H1 (cell line): ENCODE data around the gene B3GAT2. TPM values are rescaled to one million over a fixed set of nuclear protein-coding genes. Genes with fewer than 3 reads are reported as not detected.
A peak's percentile ranks its signal among the peaks of the same experiment; 100 is the strongest.

Experiments used
- CTCF ChIA-PET: fragments of 300-600 bp; sonication (Branson Sonifier 250); formaldehyde crosslinking; loops from one replicate; lab custom pipeline; 2021; ENCODE audit not compliant: partially characterized antibody; lab: Charles Lee
- POLR2A ChIA-PET: fragments of 300-600 bp; sonication (Branson Sonifier 250); formaldehyde crosslinking; loops from one replicate; lab custom pipeline; 2021; ENCODE audit warnings: inconsistent platforms; ENCODE audit not compliant: partially characterized antibody; lab: Charles Lee
- DNase-seq, 2 experiments: peaks; one replicate each; pipeline versions ENCODE4 v3.0.0 to v3.0.0-alpha.2; 2010 to 2022; ENCODE audit warnings: low spot score in 2 of 2, low read depth in 1 of 2, mixed read lengths in 1 of 2
- FAIRE-seq: peaks from 2 replicates; lab custom pipeline; 2011; peaks lifted over from hg19 to GRCh38; lab: Jason Lieb, UNC
- H2AFZ ChIP-seq: 2 replicates; pipeline ENCODE4 v1.8.1; 2012; ENCODE audit warnings: low read length, inconsistent platforms
- H2AK5ac ChIP-seq: 2 replicates; pipeline ENCODE4 v1.6.1; 2013; ENCODE audit warnings: low read depth, low read length
- H2BK120ac ChIP-seq: replicated peaks from 2 replicates; pipeline ENCODE3; 2013; ENCODE audit warnings: low read depth, low read length, inconsistent platforms
- H2BK12ac ChIP-seq: 2 replicates; pipeline ENCODE4 v1.6.1; 2013; ENCODE audit warnings: low read depth, low read length
- H2BK15ac ChIP-seq: 2 replicates; pipeline ENCODE4 v1.6.1; 2013; ENCODE audit warnings: low read length
- H2BK20ac ChIP-seq: 2 replicates; pipeline ENCODE4 v1.6.1; 2013; ENCODE audit warnings: low read length
- H2BK5ac ChIP-seq: 2 replicates; pipeline ENCODE4 v1.6.1; 2013; ENCODE audit warnings: low read depth, low read length
- H3K14ac ChIP-seq: 2 replicates; pipeline ENCODE4 v1.6.1; 2013; ENCODE audit warnings: inconsistent platforms; ENCODE audit not compliant: insufficient read length
- H3K18ac ChIP-seq: 2 replicates; pipeline ENCODE4 v1.6.1; 2013; ENCODE audit warnings: low read length; ENCODE audit errors: extremely low read depth
- H3K23ac ChIP-seq: 2 replicates; pipeline ENCODE4 v1.6.1; 2013; ENCODE audit warnings: inconsistent platforms; ENCODE audit not compliant: insufficient read length
- H3K23me2 ChIP-seq: 2 replicates; pipeline ENCODE4 v1.6.1; 2013; ENCODE audit warnings: low read depth, low read length
- H3K27ac ChIP-seq: 2 replicates; pipeline ENCODE4 v1.6.1; 2011; ENCODE audit warnings: low read depth, low read length, inconsistent platforms
- H3K27me3 ChIP-seq, 4 experiments: replicated peaks in 1 of 4; 1 replicate in 1 of 4; 2 replicates in 3 of 4; pipeline versions ENCODE4 v1.6.1 to v1.8.1; 2011 to 2013; ENCODE audit warnings: low read length in 3 of 4, mild to moderate bottlenecking in 3 of 4, inconsistent platforms in 2 of 4, mixed read lengths in 2 of 4, moderate library complexity in 1 of 4; ENCODE audit not compliant: control insufficient read depth in 3 of 4, insufficient read depth in 3 of 4; ENCODE audit errors: extremely low read depth in 1 of 4
- H3K36me3 ChIP-seq, 4 experiments: 2 replicates each; pipeline versions ENCODE4 v1.6.1 to v1.8.1; 2011 to 2013; ENCODE audit warnings: mild to moderate bottlenecking in 4 of 4, low read length in 3 of 4, moderate library complexity in 2 of 4, control low read depth in 1 of 4, inconsistent platforms in 1 of 4; ENCODE audit not compliant: insufficient read depth in 4 of 4, control insufficient read depth in 2 of 4
- H3K4ac ChIP-seq: replicated peaks from 2 replicates; pipeline ENCODE3; 2013; ENCODE audit warnings: low read length, low read depth, mixed read lengths, inconsistent platforms; ENCODE audit not compliant: insufficient read length
- H3K4me1 ChIP-seq, 4 experiments: replicated peaks in 1 of 4; 1 replicate in 1 of 4; 2 replicates in 3 of 4; pipeline versions ENCODE4 v1.6.1 to v1.8.1; 2011 to 2013; ENCODE audit warnings: low read length in 3 of 4, inconsistent platforms in 2 of 4, mixed read lengths in 1 of 4; ENCODE audit not compliant: insufficient read depth in 4 of 4, control insufficient read depth in 3 of 4
- H3K4me2 ChIP-seq, 2 experiments: 2 replicates each; pipeline versions ENCODE4 v1.6.1 to v1.8.1; 2011 to 2013; ENCODE audit warnings: low read depth in 2 of 2, low read length in 2 of 2, control low read depth in 1 of 2, inconsistent platforms in 1 of 2, mild to moderate bottlenecking in 1 of 2; ENCODE audit not compliant: insufficient read depth in 1 of 2
- H3K4me3 ChIP-seq, 4 experiments: fragments of 200-600, 300-600 bp in 1 of 4; sonication (generic), shearing (Covaris generic), sonication (Bioruptor Twin) in 1 of 4; 2 replicates each; pipeline versions ENCODE4 v1.5.1 to v1.8.1; 2011 to 2016; ENCODE audit warnings: low read length in 4 of 4, low read depth in 3 of 4, control low read depth in 2 of 4, inconsistent platforms in 2 of 4, mild to moderate bottlenecking in 2 of 4, mixed read lengths in 1 of 4, moderate library complexity in 1 of 4; ENCODE audit not compliant: insufficient read depth in 2 of 4; ENCODE audit errors: extremely low read depth in 1 of 4
- H3K56ac ChIP-seq: replicated peaks from 2 replicates; pipeline ENCODE3; 2013; ENCODE audit warnings: low read depth, mild to moderate bottlenecking, mixed read lengths, low read length, inconsistent platforms; ENCODE audit not compliant: insufficient read length
- H3K79me1 ChIP-seq: 2 replicates; pipeline ENCODE4 v1.6.1; 2013; ENCODE audit warnings: low read depth, low read length, control low read depth
- H3K79me2 ChIP-seq, 2 experiments: 2 replicates each; pipeline versions ENCODE4 v1.6.1 to v1.8.1; 2012 to 2013; ENCODE audit warnings: low read length in 2 of 2, mild to moderate bottlenecking in 2 of 2, inconsistent platforms in 1 of 2; ENCODE audit not compliant: insufficient read depth in 2 of 2, control insufficient read depth in 1 of 2
- H3K9ac ChIP-seq, 4 experiments: replicated peaks in 1 of 4; 1 replicate in 1 of 4; 2 replicates in 3 of 4; pipeline versions ENCODE4 v1.6.1 to v1.8.1; 2011 to 2013; ENCODE audit warnings: low read depth in 3 of 4, low read length in 3 of 4, control low read depth in 2 of 4, mild to moderate bottlenecking in 2 of 4, moderate library complexity in 2 of 4, inconsistent platforms in 1 of 4; ENCODE audit errors: extremely low read depth in 1 of 4
- H3K9me3 ChIP-seq, 2 experiments: 2 replicates each; pipeline versions ENCODE4 v1.6.1 to v1.8.1; 2012 to 2013; ENCODE audit warnings: mild to moderate bottlenecking in 2 of 2, moderate library complexity in 2 of 2, control low read depth in 1 of 2, inconsistent platforms in 1 of 2, low read depth in 1 of 2, low read length in 1 of 2, mixed read lengths in 1 of 2; ENCODE audit not compliant: insufficient read depth in 2 of 2
- H4K20me1 ChIP-seq, 2 experiments: replicated peaks in 1 of 2; 2 replicates each; pipeline versions ENCODE3 to v1.8.1; 2011 to 2013; ENCODE audit warnings: inconsistent platforms in 2 of 2, low read length in 2 of 2, mild to moderate bottlenecking in 1 of 2; ENCODE audit not compliant: insufficient read depth in 2 of 2, control insufficient read depth in 1 of 2
- H4K5ac ChIP-seq: 2 replicates; pipeline ENCODE4 v1.6.1; 2013; ENCODE audit warnings: low read length, low read depth, mixed read lengths, inconsistent platforms; ENCODE audit not compliant: insufficient read length
- H4K8ac ChIP-seq: 2 replicates; pipeline ENCODE4 v1.8.0; 2013; ENCODE audit warnings: mild to moderate bottlenecking, moderate library complexity, low read length, inconsistent platforms; ENCODE audit not compliant: insufficient read depth; ENCODE audit errors: extremely low read depth
- H4K91ac ChIP-seq: replicated peaks from 2 replicates; pipeline ENCODE3; 2013; ENCODE audit warnings: low read length, mixed read lengths, inconsistent platforms; ENCODE audit not compliant: insufficient read length
- ATF2 ChIP-seq: IDR thresholded peaks from 2 replicates; pipeline ENCODE4 v1.6.1; 2012; ENCODE audit warnings: low read length, inconsistent platforms
- BRCA1 ChIP-seq: IDR thresholded peaks from 2 replicates; pipeline ENCODE4 v1.6.1; 2012; ENCODE audit warnings: low read depth, low read length, improper control_type of control experiment
- CBX8 ChIP-seq: fragments of 300-800, 300-1000 bp; sonication (generic); IDR thresholded peaks from 2 replicates; pipeline ENCODE4 v1.7.1; 2016; ENCODE audit warnings: low read depth, low read length, borderline replicate concordance
- CTCF ChIP-seq, 3 experiments: IDR thresholded peaks; 1 replicate in 2 of 3; 2 replicates in 1 of 3; pipeline versions ENCODE4 v1.5.1 to v1.6.1; 2011; ENCODE audit warnings: low read length in 3 of 3, mild to moderate bottlenecking in 3 of 3, inconsistent platforms in 2 of 3, low read depth in 1 of 3, moderate library complexity in 1 of 3; ENCODE audit not compliant: insufficient read depth in 1 of 3; ENCODE audit errors: control extremely low read depth in 1 of 3
- GABPA ChIP-seq: IDR thresholded peaks from 2 replicates; pipeline ENCODE4 v1.6.1; 2011; ENCODE audit warnings: mild to moderate bottlenecking, low read length, moderate library complexity, borderline replicate concordance; ENCODE audit not compliant: insufficient read depth
- RBBP5 ChIP-seq: IDR thresholded peaks from 2 replicates; pipeline ENCODE4 v1.7.1; 2012; ENCODE audit warnings: low read depth, mild to moderate bottlenecking, inconsistent platforms, low read length, moderate library complexity, borderline replicate concordance
- SIX5 ChIP-seq: IDR thresholded peaks from 2 replicates; pipeline ENCODE4 v1.6.1; 2011; ENCODE audit warnings: mild to moderate bottlenecking, low read depth, low read length
- SUZ12 ChIP-seq: fragments of 200-600 bp; sonication (generic); IDR thresholded peaks from 2 replicates; pipeline ENCODE4 v1.6.1; 2012; ENCODE audit warnings: mild to moderate bottlenecking, inconsistent platforms, low read length, moderate library complexity, mixed read lengths
- WGBS, 2 experiments: shearing (Covaris generic) in 1 of 2; methylation state at CpG; one replicate each; pipeline versions ENCODE4 v1.1.6 to v1.1.7; 2013 to 2015; ENCODE audit warnings: low lambda C conversion rate in 2 of 2, mixed read lengths in 2 of 2, inconsistent platforms in 1 of 2, low coverage in 1 of 2, missing lambda C conversion rate in 1 of 2; ENCODE audit not compliant: insufficient replicate concordance in 2 of 2, insufficient coverage in 1 of 2, insufficient read length in 1 of 2; ENCODE audit errors: extremely low coverage in 1 of 2, missing lambda C conversion rate in 1 of 2; 5-methylcytosine and 5-hydroxymethylcytosine counted together
- polyA plus RNA-seq, 7 experiments: library from polyadenylated mRNA; depleted of rRNA in 3 of 7; stranded (reverse) in 5 of 7; unstranded in 2 of 7; fragments of >200 nt in 5 of 7; fragments of 200-250 nt in 2 of 7; gene quantifications; 1 replicate in 5 of 7; 2 replicates in 1 of 7; 4 replicates in 1 of 7; pipeline versions ENCODE4 v1.2.1 to v1.2.3, GENCODE V29; 2011 to 2013; ENCODE audit warnings: missing spikeins in 2 of 7, mixed read lengths in 2 of 7
- total RNA-seq: library from RNA; stranded (reverse); fragmentation: NEBNext Ultra II Directional; extraction: Animal tissue kit (Norgen Biotek cat#: 25700); gene quantifications from 2 replicates; pipeline ENCODE4 v1.2.1, GENCODE V29; 2021

Gene B3GAT2
- total and polyA plus RNA-seq, 2 of the 8 experiments (the other 6 are each of a cell fraction or from before 2014, with no cell fraction given) = 0.83 to 1.9 TPM

- Histone ChIP-seq H2BK15ac (no peak overlapping the region), H3K27me3 (no peaks in the 10 kb centered on the region), H3K36me3 (no peaks in the 10 kb centered on the region), H2AFZ (no peak overlapping the region), H3K4ac (no peak overlapping the region), H3K27ac (no peak overlapping the region), H3K4me3 (no peak overlapping the region), H3K23ac (no peak overlapping the region), H3K23me2 (no peaks in the 10 kb centered on the region), H4K91ac (no peak overlapping the region), H3K9me3 (no peaks in the 10 kb centered on the region), H3K14ac (no peak overlapping the region), H2BK20ac (no peak overlapping the region), H3K18ac (no peak overlapping the region), H2BK12ac (no peak overlapping the region), H4K5ac (no peak overlapping the region), H3K56ac (no peak overlapping the region), H2BK5ac (no peak overlapping the region), H3K79me1 (no peaks in the 10 kb centered on the region), H4K20me1 (no peaks in the 10 kb centered on the region), H3K79me2 (no peaks in the 10 kb centered on the region), H3K4me2 (no peak overlapping the region), H3K9ac (no peak overlapping the region), H3K4me1 (peaks cover 0 to 3% (median 0%) of the 10 kb centered on the region in 4 experiments; a peak in 1 of 7 replicates), H2AK5ac (no peak overlapping the region), H2BK120ac (no peak overlapping the region), H4K8ac (no peak overlapping the region)
- ChIA-PET CTCF (interaction anchor here (0.6 to 2.6 kb wide), 6 partner anchors 8 to 587 kb away, joined by 3 to 10 read pairs (median 4); no protein-coding TSS in a partner anchor), POLR2A (no interaction called here)
- no peak for DNase-seq
- 96% methylated on average over 3 of the region's 3 CpGs; no CpG with 5 or more reads in 1 of the 2 experiments for WGBS, 2 experiments
- no peak for FAIRE-seq
- peak in 1 of 3 experiments; percentile 31; a peak in 1 of 4 replicates for TF ChIP-seq CTCF (IDR thresholded peaks at IDR 0.05; ENCODE audit: control extremely low read depth in 1 of 3, insufficient read depth in 1 of 3, low read depth in 1 of 3, low read length in 3 of 3)
- TF ChIP-seq RBBP5 = no peak
- TF ChIP-seq GABPA = no peak
- TF ChIP-seq BRCA1 = no peak
- TF ChIP-seq CBX8 = no peak
- TF ChIP-seq SUZ12 = no peak
- TF ChIP-seq ATF2 = no peak
- no peak for TF ChIP-seq SIX5
These were observed 55.5 kb downstream of the B3GAT2 start for GRCh38 chr6:70901324-70901723.
